Tibial nerve (tissue), 4 donors: ENCODE measurements around the gene SEC16A. TPM values are rescaled to one million over a fixed set of nuclear protein-coding genes. Genes with fewer than 3 reads are reported as not detected.

Source experiments
- DNase-seq, 2 donors: peaks; one replicate each; pipeline ENCODE4 v3.0.0-alpha.2; 2019; ENCODE audit warnings: low spot score in 2 of 2
- H3K27ac ChIP-seq, 4 donors: fragments of 200-600 bp; sonication (generic) in 3 of 4; one replicate each; pipeline ENCODE4 v1.5.1; 2017 to 2019; ENCODE audit warnings: mild to moderate bottlenecking in 1 of 4
- H3K27me3 ChIP-seq, 2 donors: fragments of 200-600 bp; sonication (generic) in 1 of 2; one replicate each; pipeline versions ENCODE4 v1.5.1 to v1.6.0; 2017 to 2019
- H3K36me3 ChIP-seq, 3 donors: fragments of 200-600 bp; sonication (generic); one replicate each; pipeline ENCODE4 v1.5.1; 2018 to 2019
- H3K4me1 ChIP-seq, 4 donors: fragments of 200-600 bp; sonication (generic) in 3 of 4; one replicate each; pipeline ENCODE4 v1.5.1; 2017 to 2019
- H3K4me3 ChIP-seq, 4 donors: fragments of 200-600 bp; sonication (generic) in 3 of 4; one replicate each; pipeline ENCODE4 v1.5.1; 2017 to 2019; ENCODE audit warnings: mild to moderate bottlenecking in 1 of 4, moderate library complexity in 1 of 4
- H3K9me3 ChIP-seq, 4 donors: fragments of 200-600 bp; sonication (generic) in 3 of 4; one replicate each; pipeline ENCODE4 v1.5.1; 2017 to 2019
- CTCF ChIP-seq, 5 experiments: fragments of 200-600 bp in 3 of 5; fragments of 450-650 bp in 2 of 5; sonication (generic) in 3 of 5; IDR thresholded peaks; one replicate each; pipeline ENCODE4 v1.5.1; 2016 to 2019; ENCODE audit warnings: antibody characterized with exemption in 5 of 5, mild to moderate bottlenecking in 3 of 5, moderate library complexity in 2 of 5
- EP300 ChIP-seq, 2 donors: sonication (generic); formaldehyde crosslinking; IDR thresholded peaks; one replicate each; pipeline ENCODE4 v1.6.1; 2017; ENCODE audit warnings: antibody characterized with exemption in 2 of 2, mild to moderate bottlenecking in 1 of 2
- POLR2A ChIP-seq, 2 donors: fragments of 450-650 bp; IDR thresholded peaks; one replicate each; pipeline ENCODE4 v1.6.1; 2017; ENCODE audit warnings: antibody characterized with exemption in 2 of 2, mild to moderate bottlenecking in 2 of 2, moderate library complexity in 2 of 2
- WGBS, 2 donors: methylation state at CpG; one replicate each; pipeline ENCODE4 v1.1.5; 2018; 5-methylcytosine and 5-hydroxymethylcytosine counted together
- total RNA-seq, 4 donors: library from RNA; depleted of rRNA; stranded (reverse); fragments of >200 nt; gene quantifications; one replicate each; pipeline ENCODE4 v1.1.0, GENCODE V29; 2016

Gene SEC16A
- total RNA-seq, 4 donors from 2014 or later: 45.8 to 67.5 (median 47.9) TPM

DNA sequence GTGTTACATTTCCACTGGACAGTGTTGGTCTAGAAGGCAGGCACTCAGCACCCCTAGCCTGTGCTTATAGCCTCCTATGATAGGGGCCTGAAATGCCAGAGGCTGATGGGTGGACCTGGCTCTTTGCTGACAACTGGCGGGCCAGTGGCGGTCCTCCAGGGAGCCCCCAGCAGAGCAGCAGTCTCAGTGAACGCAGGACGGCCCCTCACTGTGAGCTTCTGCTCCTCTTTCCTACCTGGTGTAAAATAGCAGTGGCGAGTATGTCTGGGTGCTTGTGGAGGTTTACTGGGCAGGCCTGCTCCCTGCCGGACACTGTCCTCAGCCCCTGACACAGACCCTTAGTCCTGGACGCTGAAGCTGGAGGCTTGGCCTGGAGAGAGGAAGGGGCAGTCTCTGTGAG lies 3.3 kb upstream of the SEC16A start:
- Histone ChIP-seq H3K4me3 (no peak overlapping the region), H3K36me3 (no peaks in the 10 kb centered on the region), H3K27me3 (no peaks in the 10 kb centered on the region), H3K4me1 (peaks cover 0 to 40% (median 25%) of the 10 kb centered on the region in 4 donors), H3K27ac (no peak overlapping the region), H3K9me3 (no peaks in the 10 kb centered on the region)
- 84 to 91% methylated on average over 5 to 7 of the region's 7 CpGs for WGBS, 2 donors
- TF ChIP-seq CTCF (IDR thresholded peaks at IDR 0.05) (no peak), EP300 (IDR thresholded peaks at IDR 0.05) (no peak), POLR2A (IDR thresholded peaks at IDR 0.05) (no peak)
- DNase-seq: no peak

DNA sequence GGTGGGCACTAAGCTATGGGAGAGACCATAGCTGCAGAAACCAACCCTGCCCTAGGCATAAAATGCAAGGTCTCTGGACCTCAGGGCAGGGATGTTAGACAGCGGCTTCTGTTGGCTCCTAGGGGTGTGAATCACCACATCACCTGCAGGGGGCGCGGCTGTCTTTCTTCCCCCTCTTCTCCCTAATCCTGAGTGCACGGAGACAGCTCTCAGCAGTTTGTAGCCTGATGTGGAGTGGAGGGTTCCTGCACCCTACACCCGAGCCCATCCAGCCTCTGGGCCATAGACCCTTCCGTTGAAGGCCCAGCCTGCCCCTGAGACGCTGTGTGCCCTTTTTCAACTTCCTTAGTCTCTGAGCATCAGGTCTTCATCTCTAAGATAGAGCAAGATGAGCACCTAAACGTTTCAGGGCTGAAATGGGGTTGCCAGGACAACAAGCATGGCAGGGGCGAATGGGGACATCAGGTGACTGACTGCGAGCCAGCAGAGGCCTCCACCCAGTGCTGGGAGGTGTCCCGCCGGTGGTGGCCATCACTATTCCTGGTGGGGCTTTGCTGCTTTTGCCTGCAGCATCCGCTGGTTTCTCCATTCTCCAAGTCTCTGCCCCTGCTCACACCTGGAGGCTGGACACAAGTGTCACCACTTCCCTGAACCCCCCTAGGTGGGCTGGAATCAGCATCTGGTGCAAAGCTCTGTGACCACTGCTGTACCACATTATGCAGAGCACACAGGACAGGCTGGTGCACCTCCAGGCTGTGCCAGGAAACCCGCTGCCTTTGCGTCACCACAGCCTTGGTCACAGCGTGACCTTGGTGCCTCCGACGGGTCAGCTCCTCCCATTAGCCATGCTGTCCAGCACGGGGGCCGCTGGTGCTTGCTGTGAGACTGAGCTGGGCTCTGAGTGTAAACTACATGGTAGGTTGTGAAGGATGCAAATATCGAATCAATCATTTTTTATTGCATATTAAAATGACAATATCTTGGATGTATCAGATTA lies 2.5 kb upstream of the SEC16A start:
- no peak overlapping the region for H3K27ac ChIP-seq
- H3K4me3 ChIP-seq: no peak overlapping the region
- 35 to 51% methylated on average over 16 to 21 of the region's 21 CpGs for WGBS, 2 donors
- H3K27me3 ChIP-seq: no peaks in the 10 kb centered on the region
- H3K9me3 ChIP-seq: no peaks in the 10 kb centered on the region
- H3K4me1 ChIP-seq: peaks cover 0 to 47% (median 27%) of the 10 kb centered on the region in 4 donors
- TF ChIP-seq EP300 (IDR thresholded peaks at IDR 0.05) (no peak), POLR2A (IDR thresholded peaks at IDR 0.05) (no peak), CTCF (IDR thresholded peaks at IDR 0.05) (peak; percentile 83 to 91 (median 85))
- H3K36me3 ChIP-seq: no peaks in the 10 kb centered on the region
- DNase-seq: peak; percentile 74 to 86

- peaks cover 0 to 52% (median 27%) of the 10 kb centered on the region in 4 donors for H3K4me1 ChIP-seq
- no peak for DNase-seq
These were observed 1.6 kb upstream of the SEC16A start for GRCh38 chr9:136484153-136485048.

GRCh38 chr9:136483589-136484152 lies 831 bp upstream of the SEC16A start:
- Histone ChIP-seq H3K27ac (peak overlapping the region; percentile 99 to 100 (median 100)), H3K36me3 (peaks cover 0 to 9% (median 3%) of the 10 kb centered on the region in 3 donors), H3K4me3 (peak overlapping the region; percentile 46 to 99 (median 76)), H3K27me3 (no peaks in the 10 kb centered on the region), H3K4me1 (peaks cover 0 to 53% (median 27%) of the 10 kb centered on the region in 4 donors), H3K9me3 (no peaks in the 10 kb centered on the region)
- WGBS, 2 donors: 0 to 1% methylated on average over 27 to 56 of the region's 63 CpGs
- peak; percentile 66 to 74 for DNase-seq
- TF ChIP-seq POLR2A (IDR thresholded peaks at IDR 0.05): peak in 1 of 2 donors; percentile 70
- peak in 2 of 5 experiments; percentile 31 for TF ChIP-seq CTCF (IDR thresholded peaks at IDR 0.05)
- TF ChIP-seq EP300 (IDR thresholded peaks at IDR 0.05): peak; percentile 36 to 79

More at GRCh38 chr9:136484153-136485048, 1.6 kb upstream of the SEC16A start:
- Histone ChIP-seq H3K36me3 (peaks cover 0 to 6% (median 1%) of the 10 kb centered on the region in 3 donors), H3K4me3 (peak overlapping the region; percentile 46 to 99 (median 76)), H3K27me3 (no peaks in the 10 kb centered on the region), H3K9me3 (no peaks in the 10 kb centered on the region), H3K27ac (peak overlapping the region; percentile 99 to 100 (median 100))
- 35 to 51% methylated on average over 36 to 43 of the region's 59 CpGs for WGBS, 2 donors
- TF ChIP-seq POLR2A (IDR thresholded peaks at IDR 0.05) (no peak), EP300 (IDR thresholded peaks at IDR 0.05) (no peak), CTCF (IDR thresholded peaks at IDR 0.05) (no peak)
